ENCODE results near the gene IER2. TPM values are rescaled to one million over a fixed set of nuclear protein-coding genes. Genes with fewer than 3 reads are reported as not detected.
"Not testable (repeated sequence)": the region's sequence is repeated elsewhere in the genome, so short reads cannot be mapped to it uniquely, and the experiment has no call there.

The IER2 gene
- total RNA-seq, 1 experiment from 2014 or later = 72.0 TPM

DNA sequence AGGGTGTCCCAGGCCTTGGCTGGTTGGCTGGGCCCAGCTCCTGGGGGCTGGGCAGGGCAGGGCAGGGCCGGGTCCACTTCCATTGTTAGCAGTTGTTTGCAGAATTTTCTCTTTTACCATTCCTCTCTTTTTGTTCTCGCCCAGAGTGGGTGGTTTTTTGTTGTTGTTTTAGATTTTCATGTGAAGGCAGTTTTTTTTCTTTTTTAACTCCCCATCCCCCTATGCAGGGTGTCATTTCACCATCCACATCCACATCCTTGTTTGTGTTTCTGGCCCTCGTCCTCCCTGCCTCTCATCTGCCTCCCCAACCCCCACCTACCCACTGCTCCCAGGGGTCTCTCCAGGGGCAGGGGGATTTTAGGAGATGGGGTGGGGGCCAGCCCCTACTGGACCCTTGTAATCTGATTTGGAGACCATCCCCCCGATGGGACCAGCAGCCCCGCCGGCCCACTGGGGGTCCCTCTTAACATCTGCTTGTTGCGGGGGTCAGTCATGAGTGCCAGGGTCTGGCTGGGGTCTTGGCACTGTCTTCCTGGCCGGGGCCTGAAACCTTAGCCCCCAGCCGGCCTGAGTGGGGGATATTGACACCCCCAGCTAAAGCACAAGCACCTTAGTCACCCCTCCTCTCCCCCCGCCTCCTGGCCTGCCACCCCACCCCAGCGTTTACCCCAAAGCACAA is 10.4 kb upstream of the IER2 start:
- Mint-ChIP-seq H3K27ac (ENCODE audit: unreplicated experiment) (no peak overlapping the region), H3K4me3 (ENCODE audit: unreplicated experiment) (no peak overlapping the region), H3K4me1 (ENCODE audit: low read depth, unreplicated experiment) (no peaks in the 10 kb centered on the region), H3K36me3 (ENCODE audit: insufficient read depth, unreplicated experiment) (peaks cover 43% of the 10 kb centered on the region), H3K9me3 (ENCODE audit: unreplicated experiment) (no peaks in the 10 kb centered on the region), H3K27me3 (ENCODE audit: insufficient read depth, unreplicated experiment) (no peaks in the 10 kb centered on the region)
- DNase-seq = no peak
- CTCF ChIA-PET = no interaction called here
- peaks cover 3% of the 10 kb centered on the region; the same call in 1 of the 2 replicates for H3K4me1 ChIP-seq
- TF ChIP-seq, protein P1, sequence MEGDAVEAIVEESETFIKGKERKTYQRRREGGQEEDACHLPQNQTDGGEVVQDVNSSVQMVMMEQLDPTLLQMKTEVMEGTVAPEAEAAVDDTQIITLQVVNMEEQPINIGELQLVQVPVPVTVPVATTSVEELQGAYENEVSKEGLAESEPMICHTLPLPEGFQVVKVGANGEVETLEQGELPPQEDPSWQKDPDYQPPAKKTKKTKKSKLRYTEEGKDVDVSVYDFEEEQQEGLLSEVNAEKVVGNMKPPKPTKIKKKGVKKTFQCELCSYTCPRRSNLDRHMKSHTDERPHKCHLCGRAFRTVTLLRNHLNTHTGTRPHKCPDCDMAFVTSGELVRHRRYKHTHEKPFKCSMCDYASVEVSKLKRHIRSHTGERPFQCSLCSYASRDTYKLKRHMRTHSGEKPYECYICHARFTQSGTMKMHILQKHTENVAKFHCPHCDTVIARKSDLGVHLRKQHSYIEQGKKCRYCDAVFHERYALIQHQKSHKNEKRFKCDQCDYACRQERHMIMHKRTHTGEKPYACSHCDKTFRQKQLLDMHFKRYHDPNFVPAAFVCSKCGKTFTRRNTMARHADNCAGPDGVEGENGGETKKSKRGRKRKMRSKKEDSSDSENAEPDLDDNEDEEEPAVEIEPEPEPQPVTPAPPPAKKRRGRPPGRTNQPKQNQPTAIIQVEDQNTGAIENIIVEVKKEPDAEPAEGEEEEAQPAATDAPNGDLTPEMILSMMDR (IDR thresholded peaks at IDR 0.05; ENCODE audit: insufficient read depth in 1 of 2, low read depth in 1 of 2, low read length in 1 of 2, severe bottlenecking in 1 of 2, unreplicated experiment in 1 of 2) = no peak
- H3K9me3 ChIP-seq = no peaks in the 10 kb centered on the region
- no peak overlapping the region for H3K4me3 ChIP-seq (ENCODE audit: low read depth, low read length)
- H3K36me3 ChIP-seq (ENCODE audit: control insufficient read depth, insufficient read depth, low read length) = peaks cover 1% of the 10 kb centered on the region; the same call in 1 of the 2 replicates
- intact Hi-C loops (cut with micrococcal nuclease; ENCODE audit: unreplicated experiment) = no loop called here
- no peaks in the 10 kb centered on the region for H3K27me3 ChIP-seq (replicated peaks; ENCODE audit: control insufficient read depth, insufficient read depth, low read length)
- BruUV-seq (replicated peaks) = TSS peak; percentile 44
- POLR2A ChIA-PET = interaction anchor here (0.6 kb wide), 1 partner anchor 137 kb away, joined by 3 read pairs; no protein-coding TSS in a partner anchor

DNA sequence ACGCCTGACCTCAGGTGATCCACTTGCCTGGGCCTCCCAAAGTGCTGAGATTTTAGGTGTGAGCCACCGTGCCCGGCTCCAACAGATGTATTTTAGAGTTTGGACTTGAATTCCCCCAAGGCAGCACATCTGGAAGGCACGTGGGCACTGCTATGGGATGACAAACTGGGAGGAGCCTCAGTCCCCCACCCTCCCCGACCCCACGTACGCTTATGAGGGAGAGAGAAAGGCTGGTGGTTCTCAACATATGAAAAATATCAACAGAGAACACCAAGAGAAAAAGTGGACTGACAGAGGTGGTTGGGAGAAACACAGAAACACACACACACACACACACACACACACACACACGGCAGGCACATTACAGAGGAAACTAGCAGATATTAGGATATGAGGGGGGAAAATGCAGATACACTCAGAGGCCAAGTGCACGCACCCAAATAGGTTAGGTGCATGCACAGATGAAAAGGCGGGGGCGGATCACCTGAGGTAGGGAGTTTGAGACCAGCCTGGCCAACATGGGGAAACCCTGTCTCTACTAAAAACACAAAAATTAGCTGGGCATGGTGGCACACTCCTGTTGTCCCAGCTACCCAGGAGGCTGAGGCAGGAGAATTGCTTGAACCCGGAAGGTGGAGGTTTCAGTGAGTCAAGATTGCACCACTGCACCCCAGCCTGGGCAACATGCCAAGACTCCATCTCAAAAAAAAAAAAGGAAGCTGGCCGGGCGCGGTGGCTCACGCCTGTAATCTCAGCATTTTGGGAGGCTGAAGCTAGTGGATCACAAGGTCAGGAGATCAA is 3.2 kb upstream of the IER2 start:
- Mint-ChIP-seq H3K4me1 (ENCODE audit: low read depth, unreplicated experiment) (peaks cover 13% of the 10 kb centered on the region), H3K27me3 (ENCODE audit: insufficient read depth, unreplicated experiment) (no peaks in the 10 kb centered on the region), H3K27ac (ENCODE audit: unreplicated experiment) (no peak overlapping the region), H3K36me3 (ENCODE audit: insufficient read depth, unreplicated experiment) (peaks cover 27% of the 10 kb centered on the region), H3K4me3 (ENCODE audit: unreplicated experiment) (no peak overlapping the region), H3K9me3 (ENCODE audit: unreplicated experiment) (no peaks in the 10 kb centered on the region)
- Histone ChIP-seq H3K36me3 (ENCODE audit: control insufficient read depth, insufficient read depth, low read length) (no peaks in the 10 kb centered on the region), H3K9me3 (no peaks in the 10 kb centered on the region), H3K27me3 (replicated peaks; ENCODE audit: control insufficient read depth, insufficient read depth, low read length) (no peaks in the 10 kb centered on the region), H3K4me3 (ENCODE audit: low read depth, low read length) (no peak overlapping the region), H3K4me1 (peaks cover 3% of the 10 kb centered on the region; the same call in 1 of the 2 replicates)
- TF ChIP-seq, protein P1 (IDR thresholded peaks at IDR 0.05; ENCODE audit: insufficient read depth in 1 of 2, low read depth in 1 of 2, low read length in 1 of 2, severe bottlenecking in 1 of 2, unreplicated experiment in 1 of 2) = no peak
- POLR2A ChIA-PET = no interaction called here
- no peak for DNase-seq
- CTCF ChIA-PET = interaction anchor here (0.6 kb wide), 1 partner anchor 81 kb away, joined by 5 read pairs; no protein-coding TSS in a partner anchor
- intact Hi-C loops (cut with micrococcal nuclease; ENCODE audit: unreplicated experiment) = no loop called here
- BruUV-seq (replicated peaks) = no TSS peak

DNA sequence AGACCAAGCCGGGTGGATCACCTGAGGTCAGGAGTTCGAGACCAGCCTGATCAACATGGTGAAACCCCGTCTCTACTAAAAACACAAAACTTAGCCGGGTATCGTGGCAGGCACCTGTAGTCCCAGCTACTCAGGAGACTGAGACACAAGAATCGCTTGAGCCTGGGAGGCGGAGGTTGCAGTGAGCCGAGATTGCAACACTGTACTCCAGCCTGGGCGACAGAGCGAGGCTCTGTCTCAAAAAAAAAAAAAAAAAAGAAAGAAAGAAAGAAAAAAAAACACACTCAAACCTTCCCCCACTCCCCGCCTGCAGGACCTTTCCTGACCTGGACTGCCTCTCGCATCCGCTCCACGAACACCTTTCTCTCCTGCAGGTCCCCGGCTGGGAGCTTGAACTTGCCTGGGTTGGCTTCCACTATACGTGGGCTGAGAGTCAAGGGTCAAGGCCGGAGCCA is 1.0 kb upstream of the IER2 start:
- H3K27me3 Mint-ChIP-seq (ENCODE audit: insufficient read depth, unreplicated experiment); DNase-seq; H3K9me3 Mint-ChIP-seq (ENCODE audit: unreplicated experiment); H3K9me3 ChIP-seq; H3K36me3 ChIP-seq (ENCODE audit: control insufficient read depth, insufficient read depth, low read length); H3K27me3 ChIP-seq (replicated peaks; ENCODE audit: control insufficient read depth, insufficient read depth, low read length); H3K4me1 ChIP-seq; intact Hi-C loops (cut with micrococcal nuclease; ENCODE audit: unreplicated experiment); BruUV-seq (replicated peaks): not testable (repeated sequence)
- H3K27ac Mint-ChIP-seq (ENCODE audit: unreplicated experiment) = peak overlapping the region; percentile 81
- CTCF ChIA-PET = interaction anchor here (0.6 to 1.8 kb wide), 3 partner anchors 14 to 45 kb away, joined by 4 to 8 read pairs (median 7); no protein-coding TSS in a partner anchor
- peak overlapping the region; percentile 83 for H3K4me3 Mint-ChIP-seq (ENCODE audit: unreplicated experiment)
- peak overlapping the region; percentile 62 for H3K4me3 ChIP-seq (ENCODE audit: low read depth, low read length)
- H3K36me3 Mint-ChIP-seq (ENCODE audit: insufficient read depth, unreplicated experiment) = peaks cover 46% of the 10 kb centered on the region
- peaks cover 23% of the 10 kb centered on the region for H3K4me1 Mint-ChIP-seq (ENCODE audit: low read depth, unreplicated experiment)
- POLR2A ChIA-PET = interaction anchor here (0.5 to 1.0 kb wide), 2 partner anchors 31 to 46 kb away, joined by 3 read pairs; partner anchors contain the start of gene NACC1

Measured in Caco-2 (cell line).